ENCODE data around the gene ATF5. TPM values are rescaled to one million over a fixed set of nuclear protein-coding genes. Genes with fewer than 3 reads are reported as not detected.

ATF5 gene
- total RNA-seq, 1 donor from 2014 or later, result 14.1 TPM

- ATAC-seq (no peak), DNase-seq (peak; percentile 64)
- no peak overlapping the region for H3K4me3 ChIP-seq
- peaks cover 7% of the 10 kb centered on the region for H3K4me1 ChIP-seq
- no peaks in the 10 kb centered on the region for H3K9me3 ChIP-seq
- TF ChIP-seq, protein P1, sequence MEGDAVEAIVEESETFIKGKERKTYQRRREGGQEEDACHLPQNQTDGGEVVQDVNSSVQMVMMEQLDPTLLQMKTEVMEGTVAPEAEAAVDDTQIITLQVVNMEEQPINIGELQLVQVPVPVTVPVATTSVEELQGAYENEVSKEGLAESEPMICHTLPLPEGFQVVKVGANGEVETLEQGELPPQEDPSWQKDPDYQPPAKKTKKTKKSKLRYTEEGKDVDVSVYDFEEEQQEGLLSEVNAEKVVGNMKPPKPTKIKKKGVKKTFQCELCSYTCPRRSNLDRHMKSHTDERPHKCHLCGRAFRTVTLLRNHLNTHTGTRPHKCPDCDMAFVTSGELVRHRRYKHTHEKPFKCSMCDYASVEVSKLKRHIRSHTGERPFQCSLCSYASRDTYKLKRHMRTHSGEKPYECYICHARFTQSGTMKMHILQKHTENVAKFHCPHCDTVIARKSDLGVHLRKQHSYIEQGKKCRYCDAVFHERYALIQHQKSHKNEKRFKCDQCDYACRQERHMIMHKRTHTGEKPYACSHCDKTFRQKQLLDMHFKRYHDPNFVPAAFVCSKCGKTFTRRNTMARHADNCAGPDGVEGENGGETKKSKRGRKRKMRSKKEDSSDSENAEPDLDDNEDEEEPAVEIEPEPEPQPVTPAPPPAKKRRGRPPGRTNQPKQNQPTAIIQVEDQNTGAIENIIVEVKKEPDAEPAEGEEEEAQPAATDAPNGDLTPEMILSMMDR (IDR thresholded peaks at IDR 0.05), result no peak
- H3K27ac ChIP-seq, result no peak overlapping the region
- H3K36me3 ChIP-seq, result peaks cover 30% of the 10 kb centered on the region
- intact Hi-C loops (cut with DNase I), result no loop called here
- no peaks in the 10 kb centered on the region for H3K27me3 ChIP-seq
Observed at GRCh38 chr19:49887665-49888509, 41.1 kb upstream of the ATF5 start.

DNA sequence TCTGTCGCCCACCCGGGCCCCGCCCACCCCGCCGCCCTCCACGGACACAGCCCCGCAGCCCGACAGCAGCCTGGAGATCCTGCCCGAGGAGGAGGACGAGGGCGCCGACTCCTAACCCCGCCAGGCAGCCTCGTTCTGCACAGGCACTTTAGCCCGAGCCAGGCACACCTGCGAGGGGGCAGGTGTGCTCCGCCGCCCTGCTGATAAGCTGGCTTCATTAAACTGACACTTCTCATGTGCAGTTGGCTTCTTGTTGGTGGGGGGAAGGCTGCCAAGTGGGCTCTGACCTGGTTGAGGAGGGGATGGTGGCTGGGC lies 40.5 kb upstream of the ATF5 start:
- no peak for DNase-seq

DNA sequence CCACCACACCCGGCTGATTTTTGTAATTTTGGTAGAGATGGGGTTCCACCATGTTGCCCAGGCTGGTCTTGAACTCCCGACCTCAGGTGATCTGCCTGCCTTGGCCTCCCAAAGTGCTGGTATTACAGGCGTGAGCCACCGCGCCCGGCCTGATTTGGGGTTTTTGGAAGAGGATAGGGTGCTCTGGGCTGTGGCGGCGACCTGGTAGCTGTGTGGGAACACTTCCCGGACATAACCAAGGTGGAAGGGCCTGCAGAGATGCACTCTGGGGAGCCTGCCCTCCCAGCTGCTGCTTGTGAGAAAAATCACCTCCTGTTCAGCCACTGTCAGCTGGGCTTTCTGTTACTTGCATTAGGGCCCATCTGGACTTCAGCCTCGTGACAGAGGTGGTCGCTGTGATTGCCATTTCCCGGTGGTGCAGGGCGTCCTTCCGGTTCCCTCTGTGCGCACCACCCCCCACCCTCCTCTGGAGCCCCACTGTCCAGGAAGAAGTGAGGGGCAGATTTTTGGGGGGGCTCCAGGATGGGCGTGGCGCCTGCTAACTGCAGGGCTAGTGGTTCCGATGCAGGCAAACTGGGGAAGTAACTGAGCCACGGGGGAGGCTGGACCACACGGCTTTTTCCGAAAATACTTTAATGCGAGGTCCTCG lies 39.8 kb upstream of the ATF5 start:
- no peaks in the 10 kb centered on the region for H3K27me3 ChIP-seq
- H3K9me3 ChIP-seq, result no peaks in the 10 kb centered on the region
- TF ChIP-seq, protein P1 (IDR thresholded peaks at IDR 0.05), result no peak
- H3K36me3 ChIP-seq, result peaks cover 17% of the 10 kb centered on the region
- intact Hi-C loops (cut with DNase I), result no loop called here
- H3K4me1 ChIP-seq, result peaks cover 7% of the 10 kb centered on the region
- H3K27ac ChIP-seq, result no peak overlapping the region
- H3K4me3 ChIP-seq, result no peak overlapping the region
- peak; percentile 62 for DNase-seq
- no peak for ATAC-seq

More for the DNA sequence above, 40.5 kb upstream of the ATF5 start:
- ATAC-seq, result no peak
- Histone ChIP-seq H3K27ac (no peak overlapping the region), H3K4me3 (no peak overlapping the region), H3K4me1 (peaks cover 7% of the 10 kb centered on the region), H3K27me3 (no peaks in the 10 kb centered on the region), H3K9me3 (no peaks in the 10 kb centered on the region), H3K36me3 (peaks cover 24% of the 10 kb centered on the region)
- intact Hi-C loops (cut with DNase I), result no loop called here
- TF ChIP-seq, protein P1 (IDR thresholded peaks at IDR 0.05), result no peak

DNA sequence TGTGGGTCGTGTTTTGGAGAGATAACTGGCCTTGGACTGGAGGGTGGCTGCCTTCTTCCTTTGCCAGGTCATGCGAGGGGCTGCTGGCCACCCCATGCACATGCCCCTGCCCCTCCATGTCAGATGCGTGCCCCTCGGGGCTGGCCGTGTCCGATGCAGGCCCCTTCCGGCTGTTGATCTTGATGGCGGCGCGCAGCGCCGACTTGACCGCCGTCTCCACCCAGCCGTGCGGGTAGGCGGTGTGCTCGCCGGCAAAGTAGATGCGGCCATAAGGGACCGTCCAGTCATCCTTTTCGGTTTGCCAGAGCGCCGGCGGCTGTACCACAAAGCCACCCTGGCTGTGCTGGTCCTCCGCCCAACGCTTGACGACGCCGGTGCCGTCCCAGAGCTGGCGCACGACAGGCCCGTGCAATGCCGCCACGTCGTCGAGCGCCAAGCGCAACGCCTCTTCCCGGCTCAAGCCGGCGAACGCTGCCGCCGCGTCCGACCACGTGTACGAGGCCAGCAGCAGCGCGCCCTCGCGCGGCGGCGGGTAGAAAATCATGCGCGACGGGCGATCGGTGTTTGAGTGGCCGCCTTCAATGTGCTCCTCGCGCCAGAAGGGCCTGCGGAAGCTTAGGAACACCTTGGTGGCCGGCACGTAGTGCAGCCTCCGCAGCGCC lies 39.2 kb upstream of the ATF5 start:
- Histone ChIP-seq H3K9me3 (no peaks in the 10 kb centered on the region), H3K27me3 (no peaks in the 10 kb centered on the region), H3K27ac (no peak overlapping the region), H3K4me1 (peaks cover 7% of the 10 kb centered on the region), H3K4me3 (peak overlapping the region; percentile 28), H3K36me3 (peaks cover 10% of the 10 kb centered on the region)
- ATAC-seq, result peak; percentile 84
- DNase-seq, result peak; percentile 89
- intact Hi-C loops (cut with DNase I), result no loop called here
- TF ChIP-seq, protein P1 (IDR thresholded peaks at IDR 0.05), result peak; percentile 74

GRCh38 chr19:49890349-49891311 lies 38.4 kb upstream of the ATF5 start:
- Histone ChIP-seq H3K9me3 (no peaks in the 10 kb centered on the region), H3K36me3 (peaks cover 2% of the 10 kb centered on the region), H3K27me3 (no peaks in the 10 kb centered on the region), H3K4me3 (peak overlapping the region; percentile 28), H3K4me1 (peaks cover 7% of the 10 kb centered on the region), H3K27ac (no peak overlapping the region)
- intact Hi-C loops (cut with DNase I), result no loop called here
- TF ChIP-seq, protein P1 (IDR thresholded peaks at IDR 0.05), result peak; percentile 15
- DNase-seq (peak; percentile 80), ATAC-seq (peak; percentile 76)
